Smooth muscle cell (in vitro differentiated cells): ENCODE measurements around the gene AP4M1. TPM values are rescaled to one million over a fixed set of nuclear protein-coding genes. Genes with fewer than 3 reads are reported as not detected.

Experiments used
- DNase-seq: peaks from one replicate; lab custom pipeline; 2025; ENCODE audit not compliant: unreplicated experiment; lab: John Stamatoyannopoulos, UW
- H2AFZ ChIP-seq: fragments of 200-600 bp; sonication (generic); 2 replicates; pipeline ENCODE4 v1.6.0; 2016; ENCODE audit warnings: antibody characterized with exemption, low read depth, mild to moderate bottlenecking
- H3F3A ChIP-seq: fragments of 200-600 bp; sonication (generic); 2 replicates; pipeline ENCODE4 v1.6.0; 2017; ENCODE audit warnings: antibody characterized with exemption, low read depth
- H3K27ac ChIP-seq: fragments of 200-600 bp; sonication (generic); 2 replicates; pipeline ENCODE4 v1.5.1; 2016; ENCODE audit warnings: low read depth, mild to moderate bottlenecking
- H3K27me3 ChIP-seq: fragments of 200-600 bp; sonication (generic); 2 replicates; pipeline ENCODE4 v1.6.1; 2016; ENCODE audit warnings: low read depth, mild to moderate bottlenecking
- H3K36me3 ChIP-seq: fragments of 200-600 bp; sonication (generic); 2 replicates; pipeline ENCODE4 v1.5.1; 2016; ENCODE audit warnings: low read depth
- H3K4me1 ChIP-seq: fragments of 200-600 bp; sonication (generic); 2 replicates; pipeline ENCODE4 v1.5.1; 2016; ENCODE audit warnings: low read depth
- H3K4me2 ChIP-seq: fragments of 200-600 bp; sonication (generic); 2 replicates; pipeline ENCODE4 v1.6.0; 2016; ENCODE audit warnings: mild to moderate bottlenecking
- H3K4me3 ChIP-seq: fragments of 200-600 bp; sonication (generic); 2 replicates; pipeline ENCODE4 v1.5.1; 2016; ENCODE audit warnings: mild to moderate bottlenecking
- H3K79me2 ChIP-seq: fragments of 200-600 bp; sonication (generic); 2 replicates; pipeline ENCODE4 v1.6.0; 2016; ENCODE audit warnings: low read depth, mild to moderate bottlenecking
- H3K9ac ChIP-seq: fragments of 200-600 bp; sonication (generic); 2 replicates; pipeline ENCODE4 v1.6.0; 2016; ENCODE audit warnings: low read depth
- H3K9me3 ChIP-seq: fragments of 200-600 bp; sonication (generic); replicated peaks from 2 replicates; pipeline ENCODE4 v1.5.1; 2016; ENCODE audit warnings: low read depth
- H4K20me1 ChIP-seq: fragments of 200-600 bp; sonication (generic); 2 replicates; pipeline ENCODE4 v1.6.0; 2016; ENCODE audit warnings: low read depth
- CTCF ChIP-seq: fragments of 200-600 bp; sonication (generic); IDR thresholded peaks from 2 replicates; pipeline ENCODE4 v1.5.1; 2017; ENCODE audit warnings: borderline replicate concordance, mild to moderate bottlenecking, antibody characterized with exemption; ENCODE audit not compliant: insufficient read depth, poor library complexity, severe bottlenecking
- WGBS: methylation state at CpG from one replicate; pipeline ENCODE4 v1.1.7; 2016; ENCODE audit warnings: low lambda C conversion rate; 5-methylcytosine and 5-hydroxymethylcytosine counted together
- polyA plus RNA-seq: library from polyadenylated mRNA; unstranded; fragments of >200 nt; fragmentation: Nextera tagmentation; extraction: Ambion mirVana; gene quantifications from 2 replicates; pipeline ENCODE4 v1.2.1, GENCODE V29; 2016
- total RNA-seq: library from RNA; depleted of rRNA; stranded (reverse); fragments of >200 nt; gene quantifications from 2 replicates; pipeline ENCODE4 v1.2.3, GENCODE V29; 2014

AP4M1 gene
- total and polyA plus RNA-seq, 2 experiments from 2014 or later, result 16.9 to 18.0 TPM

- Histone ChIP-seq H3F3A (peaks cover 7% of the 10 kb centered on the region), H4K20me1 (peaks cover 27% of the 10 kb centered on the region), H3K9me3 (no peaks in the 10 kb centered on the region), H3K27me3 (no peaks in the 10 kb centered on the region), H2AFZ (no peak overlapping the region), H3K4me3 (no peak overlapping the region), H3K4me2 (no peak overlapping the region), H3K36me3 (no peaks in the 10 kb centered on the region), H3K27ac (no peak overlapping the region), H3K9ac (no peak overlapping the region), H3K79me2 (peaks cover 16% of the 10 kb centered on the region), H3K4me1 (peaks cover 16% of the 10 kb centered on the region)
- WGBS, result 97% methylated on average over 13 of the region's 16 CpGs
- no peak for DNase-seq
- no peak for TF ChIP-seq CTCF
These were observed 52.5 kb downstream of the AP4M1 start for GRCh38 chr7:100153708-100154535.

- H3K4me3 ChIP-seq, result no peak overlapping the region
- no peak overlapping the region for H3K27ac ChIP-seq
- H2AFZ ChIP-seq, result no peak overlapping the region
- no peaks in the 10 kb centered on the region for H3K27me3 ChIP-seq
- H3K79me2 ChIP-seq, result peaks cover 6% of the 10 kb centered on the region
- peaks cover 10% of the 10 kb centered on the region for H3K4me1 ChIP-seq
- H3F3A ChIP-seq, result peaks cover 10% of the 10 kb centered on the region
- peaks cover 27% of the 10 kb centered on the region for H4K20me1 ChIP-seq
- no peak for TF ChIP-seq CTCF
- H3K9ac ChIP-seq, result no peak overlapping the region
- no peaks in the 10 kb centered on the region for H3K36me3 ChIP-seq
- no peaks in the 10 kb centered on the region for H3K9me3 ChIP-seq
- 88% methylated on average over 30 of the region's 30 CpGs for WGBS
- H3K4me2 ChIP-seq, result no peak overlapping the region
- no peak for DNase-seq
These were observed 53.4 kb downstream of the AP4M1 start for GRCh38 chr7:100154651-100155491.

GRCh38 chr7:100155553-100156317 lies 54.3 kb downstream of the AP4M1 start:
- WGBS, result 89% methylated on average over 20 of the region's 20 CpGs
- H3K79me2 ChIP-seq, result no peaks in the 10 kb centered on the region
- H3K9ac ChIP-seq, result no peak overlapping the region

More at GRCh38 chr7:100155553-100156317, 54.3 kb downstream of the AP4M1 start:
- H3K27me3 ChIP-seq, result no peaks in the 10 kb centered on the region
- H3K27ac ChIP-seq, result no peak overlapping the region
- H3K4me2 ChIP-seq, result no peak overlapping the region
- H3K4me3 ChIP-seq, result no peak overlapping the region
- no peaks in the 10 kb centered on the region for H3K9me3 ChIP-seq
- H3K4me1 ChIP-seq, result peaks cover 9% of the 10 kb centered on the region
- DNase-seq, result no peak
- no peak for TF ChIP-seq CTCF
- H2AFZ ChIP-seq, result no peak overlapping the region
- H3K36me3 ChIP-seq, result no peaks in the 10 kb centered on the region
- peaks cover 10% of the 10 kb centered on the region for H3F3A ChIP-seq
- peaks cover 27% of the 10 kb centered on the region for H4K20me1 ChIP-seq
